NCI-H345 (cell line): ENCODE results near the gene ORMDL2.
A peak's percentile ranks its signal among the peaks of the same experiment; 100 is the strongest.
"Not testable (repeated sequence)": the region's sequence is repeated elsewhere in the genome, so short reads cannot be mapped to it uniquely, and the experiment has no call there.

Experiments used
- DNase-seq: peaks from one replicate; lab custom pipeline; 2025; lab: John Stamatoyannopoulos, UW

ORMDL2 gene

DNA sequence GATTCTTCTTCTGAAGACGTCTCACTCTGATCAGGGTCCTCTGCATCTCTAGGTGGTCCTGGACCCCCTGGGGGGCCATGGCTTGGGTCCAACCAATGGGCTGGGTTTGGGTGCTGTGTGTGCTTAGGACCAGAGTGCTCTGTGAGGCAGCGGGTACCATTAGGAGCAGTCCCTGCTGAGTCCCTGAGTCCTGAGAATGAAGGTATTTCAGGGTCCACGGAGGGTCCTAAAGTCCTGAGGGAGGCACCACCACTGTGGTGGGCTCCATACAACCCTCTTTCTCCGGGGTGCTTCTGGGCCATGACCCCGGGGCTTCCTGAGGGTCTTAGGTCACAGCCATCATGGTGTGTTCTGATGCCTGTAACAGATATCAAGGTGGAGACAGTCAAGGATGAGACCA lies 10.5 kb downstream of the ORMDL2 start:
- DNase-seq: no peak

DNA sequence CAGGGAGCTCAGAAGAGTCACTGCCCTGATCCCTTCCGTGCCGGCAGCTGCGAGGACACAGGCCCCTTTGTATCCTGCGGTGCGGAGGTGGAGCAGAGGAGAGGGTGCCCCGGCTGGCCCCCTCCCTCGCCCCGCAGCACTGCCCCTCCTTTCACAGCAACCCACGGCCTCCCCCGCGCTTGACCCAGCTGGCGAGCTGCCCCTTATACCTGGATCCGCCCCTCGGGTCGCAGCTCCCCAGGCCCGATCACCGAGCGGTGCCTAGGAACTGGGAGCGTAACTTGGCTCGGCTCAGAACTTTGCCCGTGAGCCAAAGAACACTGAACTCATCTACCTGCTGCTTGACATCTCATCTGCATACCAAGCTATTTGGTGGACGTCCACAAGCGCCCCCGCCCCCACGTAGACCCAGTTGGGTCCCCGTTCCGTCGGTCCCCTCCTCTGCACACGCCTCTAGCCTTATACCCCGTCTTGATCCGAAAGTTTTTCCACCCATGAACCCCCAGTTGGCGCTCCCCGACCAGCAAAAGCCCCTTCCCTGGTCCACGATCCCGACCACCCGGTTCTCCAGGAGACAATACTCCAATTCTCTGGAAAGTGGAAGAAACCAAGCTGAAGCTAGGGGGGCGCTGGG lies 12.2 kb downstream of the ORMDL2 start:
- DNase-seq: no peak

DNA sequence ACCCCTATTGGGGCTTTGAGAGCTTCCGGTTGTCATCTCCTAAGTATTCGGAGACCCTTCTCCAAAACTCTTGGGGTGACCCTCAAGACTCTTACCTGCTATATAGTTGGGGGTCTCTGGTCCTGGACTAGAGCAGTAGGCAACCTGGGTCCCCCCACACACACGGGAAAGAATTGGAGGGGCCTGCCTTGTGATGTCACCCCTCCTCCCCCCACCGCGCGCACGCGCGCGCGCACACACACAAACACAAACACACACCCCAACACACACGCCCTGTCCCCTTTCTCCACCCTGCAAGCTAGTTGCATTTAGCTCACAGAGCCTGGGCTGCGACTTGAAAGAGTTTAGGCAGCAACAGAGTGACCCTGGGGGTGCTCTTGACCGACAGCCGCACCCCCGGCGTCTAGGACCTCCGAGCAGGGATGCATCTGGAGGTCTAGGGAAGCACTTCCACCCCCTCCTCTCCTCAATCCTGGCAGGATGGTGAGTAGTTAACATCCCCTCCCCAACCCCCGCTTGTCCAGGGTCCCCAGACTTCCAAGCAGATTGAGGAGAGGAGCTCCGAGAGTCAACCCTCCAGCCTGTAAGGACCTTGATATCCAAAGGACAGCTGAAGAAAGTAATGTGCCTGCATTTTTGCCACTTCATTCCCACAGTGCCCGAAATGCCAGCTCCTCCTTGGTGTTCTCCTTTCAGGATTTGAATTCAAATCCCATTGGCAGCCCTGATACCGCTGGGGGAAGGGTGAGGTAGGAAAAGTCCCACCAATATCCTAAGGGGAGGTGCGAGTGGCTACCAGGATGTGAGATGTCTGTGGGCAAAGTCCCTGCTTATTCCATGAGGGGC lies 13.0 kb downstream of the ORMDL2 start:
- peak; percentile 35 for DNase-seq

DNA sequence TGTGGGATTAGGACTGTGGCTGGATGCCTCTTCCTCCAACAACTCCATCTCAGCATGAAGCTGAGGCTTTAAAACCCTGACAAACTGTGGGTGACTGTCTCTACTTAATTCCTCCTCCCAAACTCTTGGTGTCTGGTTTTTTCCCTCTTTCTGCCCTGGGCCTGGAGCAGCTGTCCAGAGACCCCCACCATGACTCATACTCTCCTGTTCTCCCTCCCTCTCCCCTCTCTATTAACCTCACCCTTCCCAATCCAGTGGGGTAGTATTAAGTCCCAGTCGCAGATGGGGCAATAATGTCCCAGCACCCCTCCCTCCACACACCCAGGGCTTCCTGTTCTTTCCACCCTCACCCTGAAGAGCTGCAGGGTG lies 13.6 kb downstream of the ORMDL2 start:
- DNase-seq: no peak

DNA sequence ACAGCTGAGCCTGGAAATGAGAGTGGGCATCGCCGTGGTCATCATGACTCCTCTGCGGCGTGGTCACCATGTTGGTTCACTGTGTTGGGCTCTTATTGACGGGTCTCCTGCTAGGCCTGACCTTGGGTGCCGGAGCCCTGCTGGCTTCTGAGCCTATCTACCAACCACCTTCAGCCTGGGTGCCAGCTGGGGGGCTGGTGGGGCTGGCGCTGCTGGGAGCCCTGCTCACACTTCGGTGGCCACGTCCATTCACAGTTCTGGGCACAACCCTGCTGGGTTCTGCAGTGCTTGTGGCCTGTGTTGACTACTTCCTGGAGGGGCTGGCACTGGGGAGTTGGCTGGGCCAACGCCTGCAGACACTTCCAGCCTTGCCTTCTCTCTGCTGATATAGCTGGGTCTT lies 15.2 kb downstream of the ORMDL2 start:
- DNase-seq: no peak

DNA sequence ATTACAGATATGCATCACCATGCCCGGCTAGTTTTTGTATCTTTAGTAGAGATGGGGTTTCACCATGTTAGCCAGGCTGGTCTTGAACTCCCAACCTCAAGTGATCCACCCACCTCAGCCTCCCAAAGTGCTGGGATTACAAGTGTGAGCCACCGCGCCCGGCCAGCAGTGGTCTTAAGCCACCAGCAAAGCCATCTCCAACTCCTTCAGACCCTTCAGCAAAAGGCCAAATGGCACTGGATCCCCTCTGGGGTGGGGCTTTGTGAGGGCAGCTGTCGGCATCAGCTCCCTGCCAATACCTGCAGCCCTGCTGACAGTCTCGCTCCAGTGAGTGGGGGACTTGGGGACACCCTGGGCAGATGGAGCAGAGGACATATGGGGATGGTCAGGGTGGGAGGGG lies 16.6 kb downstream of the ORMDL2 start:
- not testable (repeated sequence) for DNase-seq

GRCh38 chr12:55838361-55838760 lies 20.5 kb downstream of the ORMDL2 start:
- DNase-seq: no peak

GRCh38 chr12:55839345-55840140 lies 21.7 kb downstream of the ORMDL2 start:
- DNase-seq: no peak

DNA sequence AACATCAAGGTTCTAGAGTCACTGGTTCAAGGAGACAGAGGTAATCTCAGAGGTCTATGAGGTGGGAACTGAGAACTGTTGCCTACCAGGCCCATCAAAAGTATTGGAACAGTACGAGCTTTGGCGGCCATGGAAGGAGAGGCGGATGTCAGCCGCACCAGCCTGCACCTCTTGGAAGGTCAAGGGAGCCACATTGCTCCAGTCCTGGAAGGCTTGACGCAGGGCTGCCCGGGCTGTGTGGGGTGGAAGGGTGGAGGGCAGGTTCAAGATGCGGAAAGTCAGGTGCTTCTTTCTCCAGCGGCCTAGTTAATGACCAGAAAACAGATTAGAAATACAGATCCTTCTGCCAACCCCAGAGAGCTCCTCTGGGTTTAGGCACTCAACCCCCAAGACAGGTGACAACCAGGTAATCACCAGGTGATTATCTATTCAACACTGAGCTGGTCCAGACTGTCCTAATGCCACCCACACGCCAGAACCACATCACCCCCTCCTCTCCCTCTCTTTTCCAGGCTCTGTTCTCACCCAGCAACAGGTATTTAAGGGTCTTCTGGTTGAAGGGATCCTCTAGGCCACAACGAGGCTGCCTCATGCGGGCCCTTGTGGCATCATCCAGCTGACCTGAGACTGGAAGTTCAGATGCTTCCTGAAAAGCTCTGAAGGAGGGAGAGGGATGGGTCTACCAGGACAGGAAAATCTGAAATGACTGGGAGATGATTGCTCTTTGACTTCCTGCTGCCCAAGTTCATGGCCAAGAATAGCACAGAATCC lies 22.9 kb downstream of the ORMDL2 start:
- DNase-seq: no peak

GRCh38 chr12:55842681-55843429 lies 25.0 kb downstream of the ORMDL2 start, which contains the start of gene MMP19:
Gene MMP19 (minus strand): TSS chr12:55842936. CDS start chr12:55842830, 106 bp downstream.
- no peak for DNase-seq

GRCh38 chr12:55843431-55843830 lies 25.6 kb downstream of the ORMDL2 start:
- DNase-seq: no peak

DNA sequence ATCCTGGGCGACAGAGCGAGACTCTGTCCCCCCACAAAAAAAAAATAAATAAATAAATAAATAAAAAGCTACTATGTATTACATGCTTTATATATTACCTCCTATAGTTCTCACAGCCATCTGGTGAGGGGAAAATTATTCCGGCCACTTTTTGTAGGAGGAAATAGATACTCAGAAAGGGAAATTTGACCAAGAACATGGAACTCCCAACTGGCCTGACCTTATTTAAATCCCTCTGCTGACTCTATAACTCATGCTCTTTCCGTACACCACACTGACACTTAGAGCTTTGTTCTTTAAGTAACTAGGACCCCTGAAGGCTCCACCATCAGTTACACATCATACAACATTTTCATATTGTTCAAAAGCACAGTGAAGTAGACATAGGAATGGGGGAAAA lies 27.1 kb downstream of the ORMDL2 start:
- no peak for DNase-seq

- DNase-seq: no peak
Measured at GRCh38 chr12:55845361-55845760, 27.5 kb downstream of the ORMDL2 start.

DNA sequence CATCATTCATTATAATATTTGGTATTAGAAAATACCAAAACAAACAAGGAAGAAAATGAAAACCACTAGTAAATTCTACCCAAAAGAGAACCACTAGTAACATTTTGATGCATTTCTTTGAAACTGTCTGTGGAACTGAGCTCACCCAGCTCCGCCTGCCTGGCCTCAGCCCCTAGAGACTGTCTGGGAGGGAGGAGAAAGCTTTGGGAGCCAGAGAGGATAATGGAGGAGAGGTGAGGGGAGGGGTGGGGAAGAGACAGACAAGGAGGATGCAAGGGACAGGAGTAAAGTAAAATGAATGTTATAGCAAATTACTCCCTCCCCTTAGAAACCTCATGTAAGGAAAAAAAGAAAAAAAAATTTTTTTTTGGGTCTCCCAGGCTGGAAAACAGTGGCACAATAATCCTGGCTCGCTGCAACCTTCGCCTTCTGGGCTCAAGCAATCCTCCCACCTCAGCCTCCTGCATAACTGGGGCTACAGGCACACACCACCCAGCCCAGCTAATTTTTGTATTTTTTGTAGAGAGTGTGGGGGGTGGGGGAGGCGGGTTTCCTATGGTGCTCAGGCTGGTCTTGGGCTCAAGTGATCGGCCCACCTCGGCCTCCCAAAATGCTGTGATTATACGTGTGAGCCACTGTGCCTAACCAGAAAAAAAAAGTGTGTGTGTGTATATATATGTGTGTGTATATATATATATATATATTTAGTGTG lies 28.1 kb downstream of the ORMDL2 start:
- DNase-seq: no peak

- DNase-seq: no peak
Measured at GRCh38 chr12:55847033-55847432, 29.2 kb downstream of the ORMDL2 start.

GRCh38 chr12:55847603-55848291 lies 29.9 kb downstream of the ORMDL2 start:
- no peak for DNase-seq

DNA sequence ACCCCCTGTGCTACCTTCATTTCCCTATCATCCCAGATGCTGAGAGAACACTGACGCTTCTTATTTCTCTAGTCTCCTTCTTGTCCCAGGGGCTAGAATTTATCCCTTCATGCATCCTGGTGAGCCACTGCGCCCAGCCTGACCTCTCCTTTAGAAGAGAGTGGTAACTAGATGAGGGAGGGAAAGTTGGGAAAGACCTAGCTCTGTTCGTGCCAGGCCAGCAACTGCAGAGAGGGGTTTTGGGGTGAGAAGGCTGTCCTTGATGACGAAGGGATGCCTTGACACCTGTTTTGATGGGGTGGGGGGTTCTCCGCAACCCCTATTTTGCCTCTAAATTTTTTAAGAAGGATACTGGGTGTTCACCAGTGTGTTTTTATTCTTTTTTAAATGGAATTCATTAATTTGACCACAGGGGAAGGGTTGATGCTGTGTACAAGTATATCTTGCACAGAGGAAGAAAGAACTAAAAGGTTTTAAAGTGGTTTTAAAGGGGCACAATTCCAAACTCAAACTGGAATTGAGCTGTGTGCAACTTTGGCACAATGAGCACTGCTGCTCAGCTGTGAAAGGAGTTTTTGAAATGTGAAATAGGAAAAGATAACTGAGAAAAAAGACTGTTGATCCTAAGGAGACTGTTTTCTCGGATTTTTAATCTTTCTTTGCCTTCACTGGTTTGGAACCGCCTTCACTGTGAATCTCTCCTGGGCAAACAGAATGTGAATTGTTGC lies 31.9 kb downstream of the ORMDL2 start:
- DNase-seq: no peak

- no peak for DNase-seq
Measured at GRCh38 chr12:55850401-55850800, 32.6 kb downstream of the ORMDL2 start.

DNA sequence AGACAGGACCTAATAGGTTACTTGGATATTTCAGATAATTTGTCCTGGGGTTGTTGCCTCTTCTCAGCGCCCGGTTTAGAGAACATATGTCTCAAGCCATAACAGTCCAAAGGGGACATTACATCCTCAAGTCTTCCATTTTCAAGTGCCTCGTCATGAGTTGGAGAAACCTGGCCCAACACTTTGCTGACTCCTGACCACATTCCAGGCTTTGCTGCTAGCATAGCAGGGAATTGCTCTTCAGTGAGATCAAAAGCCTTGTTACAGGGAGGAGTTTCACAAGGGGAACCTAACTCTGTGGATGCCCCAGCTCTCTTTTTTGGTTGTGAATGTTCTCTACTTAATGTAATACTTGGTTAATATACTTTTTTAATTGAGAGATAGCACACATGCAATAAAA lies 33.1 kb downstream of the ORMDL2 start:
- no peak for DNase-seq
